ENCODE data around the gene ADPRHL1. TPM values are rescaled to one million over a fixed set of nuclear protein-coding genes. Genes with fewer than 3 reads are reported as not detected.
A peak's percentile ranks its signal among the peaks of the same experiment; 100 is the strongest.

ADPRHL1 gene
- total RNA-seq, 1 experiment from 2014 or later: 1.5 TPM

- CTCF ChIA-PET: no interaction called here
- H3K4me3 Mint-ChIP-seq: no peak overlapping the region
- H3K36me3 Mint-ChIP-seq: peaks cover 49% of the 10 kb centered on the region
- TF ChIP-seq E2F4 (CRISPR knock-in tag; IDR thresholded peaks at IDR 0.05; ENCODE audit: borderline replicate concordance, low read depth): no peak
- no peak for TF ChIP-seq ZNF281 (CRISPR knock-in tag; IDR thresholded peaks at IDR 0.05)
- no peak for TF ChIP-seq RORB (CRISPR knock-in tag; IDR thresholded peaks at IDR 0.05)
- TF ChIP-seq ZNF232 (CRISPR knock-in tag; IDR thresholded peaks at IDR 0.05): no peak
- no peak for TF ChIP-seq IRF1 (CRISPR knock-in tag; IDR thresholded peaks at IDR 0.05)
- TF ChIP-seq IRF2 (CRISPR knock-in tag; IDR thresholded peaks at IDR 0.05; ENCODE audit: borderline replicate concordance, low read depth): no peak
- TF ChIP-seq JAZF1 (CRISPR knock-in tag; IDR thresholded peaks at IDR 0.05): no peak
- no peak for TF ChIP-seq PRDM15 (CRISPR knock-in tag; IDR thresholded peaks at IDR 0.05)
- TF ChIP-seq ZNF138 (CRISPR knock-in tag; conservative IDR thresholded peaks at IDR 0.05): no peak
- no peak for TF ChIP-seq ZNF671 (CRISPR knock-in tag; IDR thresholded peaks at IDR 0.05)
- no peak for TF ChIP-seq MYBL2 (CRISPR knock-in tag; IDR thresholded peaks at IDR 0.05)
- no peaks in the 10 kb centered on the region for H3K9me3 Mint-ChIP-seq
- POLR2A ChIA-PET: no interaction called here
- H3K4me1 Mint-ChIP-seq: no peaks in the 10 kb centered on the region
- H3K27ac Mint-ChIP-seq: 0 out of 2 replicates have a peak overlapping the region, but pooled peaks have one; percentile 29
- DNase-seq (ENCODE audit: low spot score): no peak
- ATAC-seq: no peak
- no peaks in the 10 kb centered on the region for H3K27me3 Mint-ChIP-seq (ENCODE audit: low read depth)
Observed at GRCh38 chr13:113455384-113455783, 2.1 kb upstream of the ADPRHL1 start.

- CTCF ChIA-PET: no interaction called here
- no peak for TF ChIP-seq GRHL2 (CRISPR knock-in tag; IDR thresholded peaks at IDR 0.05; ENCODE audit: insufficient replicate concordance, severe bottlenecking)
- no peak for TF ChIP-seq AFF4 (CRISPR knock-in tag; IDR thresholded peaks at IDR 0.05; ENCODE audit: borderline replicate concordance)
- peak overlapping the region; percentile 29; the same call in 1 of the 2 replicates for H3K27ac Mint-ChIP-seq
- H3K9me3 Mint-ChIP-seq: no peaks in the 10 kb centered on the region
- ATAC-seq: no peak
- peaks cover 45% of the 10 kb centered on the region for H3K36me3 Mint-ChIP-seq
- no peaks in the 10 kb centered on the region for H3K27me3 Mint-ChIP-seq (ENCODE audit: low read depth)
- no peaks in the 10 kb centered on the region for H3K4me1 Mint-ChIP-seq
- no peak for DNase-seq (ENCODE audit: low spot score)
- H3K4me3 Mint-ChIP-seq: no peak overlapping the region
- POLR2A ChIA-PET: no interaction called here
Observed at GRCh38 chr13:113454936-113455335, 1.6 kb upstream of the ADPRHL1 start.
